Calu3 (cell line): Measurements from ENCODE around the gene DNAJC9. TPM values are rescaled to one million over a fixed set of nuclear protein-coding genes. Genes with fewer than 3 reads are reported as not detected.

Experiments
- BruUV-seq: library from RNA; stranded (reverse); fragments of 400-500 nt; replicated peaks from 2 replicates; lab custom pipeline; 2021; lab: Mats Ljungman, UMichigan
- CTCF ChIA-PET: fragments of 300-600 bp; sonication (Branson Sonifier 250); formaldehyde crosslinking; loops from one replicate; lab custom pipeline; 2022; ENCODE audit warnings: antibody characterized with exemption; lab: Charles Lee
- DNase-seq: peaks from one replicate; pipeline ENCODE4 v3.0.0; 2022
- H3K27ac Mint-ChIP-seq: one replicate; pipeline ENCODE4 v1.8.0; 2022; ENCODE audit warnings: mixed read lengths; ENCODE audit not compliant: unreplicated experiment
- H3K27me3 Mint-ChIP-seq: one replicate; pipeline ENCODE4 v1.8.0; 2022; ENCODE audit warnings: mixed read lengths; ENCODE audit not compliant: unreplicated experiment
- H3K36me3 Mint-ChIP-seq: one replicate; pipeline ENCODE4 v1.8.0; 2022; ENCODE audit warnings: mild to moderate bottlenecking, moderate library complexity, mixed read lengths; ENCODE audit not compliant: insufficient read depth, unreplicated experiment
- H3K4me1 Mint-ChIP-seq: one replicate; pipeline ENCODE4 v1.8.0; 2022; ENCODE audit warnings: mild to moderate bottlenecking, low read depth, mixed read lengths; ENCODE audit not compliant: unreplicated experiment
- H3K4me3 Mint-ChIP-seq: one replicate; pipeline ENCODE4 v1.8.0; 2022; ENCODE audit warnings: mild to moderate bottlenecking, low read depth, moderate library complexity, mixed read lengths; ENCODE audit not compliant: unreplicated experiment
- H3K9me3 Mint-ChIP-seq: one replicate; pipeline ENCODE4 v1.8.0; 2022; ENCODE audit warnings: low read depth, mixed read lengths; ENCODE audit not compliant: unreplicated experiment
- CTCF ChIP-seq: fragments of 200-600 bp; IDR thresholded peaks from one replicate; pipeline ENCODE4 v1.8.0; 2022; ENCODE audit warnings: antibody characterized with exemption; ENCODE audit not compliant: unreplicated experiment
- intact Hi-C: fragments of 100-400 bp; cut with micrococcal nuclease; formaldehyde crosslinking; loops from one replicate; pipeline ENCODE4 v1.10.0; 2022; ENCODE audit not compliant: unreplicated experiment
- total RNA-seq: library from RNA; stranded (reverse); gene quantifications from 2 replicates; pipeline ENCODE4 v1.2.3, GENCODE V29; 2022

Gene DNAJC9
- total RNA-seq, 1 experiment from 2014 or later = 39.8 TPM

- H3K4me1 Mint-ChIP-seq = no peaks in the 10 kb centered on the region
- H3K36me3 Mint-ChIP-seq = peaks cover 49% of the 10 kb centered on the region
- intact Hi-C loops = no loop called here
- BruUV-seq = no TSS peak
- H3K4me3 Mint-ChIP-seq = no peak overlapping the region
- H3K27ac Mint-ChIP-seq = no peak overlapping the region
- CTCF ChIA-PET = interaction anchor here (1.0 kb wide), 1 partner anchor 13 kb away, joined by 3 read pairs; no protein-coding TSS in a partner anchor
- no peak for DNase-seq
- H3K27me3 Mint-ChIP-seq = no peaks in the 10 kb centered on the region
- TF ChIP-seq CTCF = no peak
- no peaks in the 10 kb centered on the region for H3K9me3 Mint-ChIP-seq
Measured at GRCh38 chr10:73234695-73235094, 12.4 kb downstream of the DNAJC9 start.

- CTCF ChIA-PET = interaction anchor here (1.0 kb wide), 1 partner anchor 14 kb away, joined by 3 read pairs; no protein-coding TSS in a partner anchor
- H3K27me3 Mint-ChIP-seq = no peaks in the 10 kb centered on the region
Measured at GRCh38 chr10:73233883-73234282, 13.2 kb downstream of the DNAJC9 start.

GRCh38 chr10:73232887-73233286, 14.2 kb downstream of the DNAJC9 start:
- no peak for TF ChIP-seq CTCF
- no peaks in the 10 kb centered on the region for H3K4me1 Mint-ChIP-seq
- no peaks in the 10 kb centered on the region for H3K27me3 Mint-ChIP-seq
- no peaks in the 10 kb centered on the region for H3K9me3 Mint-ChIP-seq
- intact Hi-C loops = no loop called here
- no peak overlapping the region for H3K27ac Mint-ChIP-seq
- H3K36me3 Mint-ChIP-seq = peaks cover 52% of the 10 kb centered on the region
- no TSS peak for BruUV-seq
- DNase-seq = no peak
- no peak overlapping the region for H3K4me3 Mint-ChIP-seq
- CTCF ChIA-PET = no interaction called here

More at GRCh38 chr10:73233883-73234282, 13.2 kb downstream of the DNAJC9 start:
- Mint-ChIP-seq H3K36me3 (peaks cover 45% of the 10 kb centered on the region), H3K4me3 (no peak overlapping the region), H3K9me3 (no peaks in the 10 kb centered on the region), H3K27ac (no peak overlapping the region), H3K4me1 (no peaks in the 10 kb centered on the region)
- intact Hi-C loops = no loop called here
- no peak for DNase-seq
- TF ChIP-seq CTCF = no peak
- BruUV-seq = no TSS peak

GRCh38 chr10:73229567-73229966, 17.5 kb downstream of the DNAJC9 start:
- Mint-ChIP-seq H3K36me3 (peaks cover 31% of the 10 kb centered on the region), H3K27ac (peak overlapping the region; percentile 46), H3K9me3 (no peaks in the 10 kb centered on the region), H3K4me3 (no peak overlapping the region), H3K4me1 (no peaks in the 10 kb centered on the region), H3K27me3 (no peaks in the 10 kb centered on the region)
- CTCF ChIA-PET = no interaction called here
- BruUV-seq = no TSS peak
- intact Hi-C loops = no loop called here
- no peak for TF ChIP-seq CTCF
- no peak for DNase-seq
